Neuronal stem cell (in vitro differentiated cells): ENCODE measurements around the gene RPS27A.
"Not testable (repeated sequence)": the region's sequence is repeated elsewhere in the genome, so short reads cannot be mapped to it uniquely, and the experiment has no call there.

Experiments used
- DNase-seq: peaks from one replicate; pipeline ENCODE4 v3.0.0-alpha.2; 2013; ENCODE audit warnings: low spot score
- H2AFZ ChIP-seq: one replicate; pipeline ENCODE4 v1.6.1; 2013; ENCODE audit warnings: mild to moderate bottlenecking, low read length, inconsistent platforms
- H2AK5ac ChIP-seq: 2 replicates; pipeline ENCODE4 v1.6.1; 2013; ENCODE audit warnings: low read depth, mild to moderate bottlenecking, inconsistent platforms, low read length, moderate library complexity, mixed read lengths
- H2BK120ac ChIP-seq: 2 replicates; pipeline ENCODE4 v1.6.1; 2013; ENCODE audit warnings: low read depth, mild to moderate bottlenecking, inconsistent platforms, low read length, moderate library complexity, mixed read lengths
- H2BK12ac ChIP-seq: one replicate; pipeline ENCODE4 v1.6.1; 2013; ENCODE audit warnings: low read length, inconsistent platforms
- H2BK15ac ChIP-seq: 2 replicates; pipeline ENCODE4 v1.6.1; 2013; ENCODE audit warnings: mild to moderate bottlenecking, low read length, inconsistent platforms, mixed read lengths
- H2BK5ac ChIP-seq: one replicate; pipeline ENCODE4 v1.6.1; 2013; ENCODE audit warnings: inconsistent platforms, mild to moderate bottlenecking, low read length, moderate library complexity
- H3K14ac ChIP-seq: one replicate; pipeline ENCODE4 v1.6.1; 2013; ENCODE audit warnings: low read length, inconsistent platforms
- H3K18ac ChIP-seq: 2 replicates; pipeline ENCODE4 v1.6.1; 2013; ENCODE audit warnings: low read length, inconsistent platforms
- H3K23ac ChIP-seq: 2 replicates; pipeline ENCODE4 v1.6.1; 2013; ENCODE audit warnings: low read depth, mild to moderate bottlenecking, mixed read lengths, low read length, inconsistent platforms; ENCODE audit not compliant: poor library complexity
- H3K27ac ChIP-seq: replicated peaks from 3 replicates; pipeline ENCODE4 v1.5.1; 2013; ENCODE audit warnings: low read length, inconsistent platforms
- H3K27me3 ChIP-seq, 3 experiments: 2 replicates each; pipeline ENCODE4 v1.6.1; 2013; ENCODE audit warnings: low read length in 3 of 3, mild to moderate bottlenecking in 2 of 3, inconsistent platforms in 1 of 3, low read depth in 1 of 3, mixed read lengths in 1 of 3, moderate library complexity in 1 of 3; ENCODE audit not compliant: control insufficient read depth in 3 of 3, insufficient read depth in 3 of 3
- H3K36me3 ChIP-seq, 2 donors: replicated peaks in 1 of 2; 2 replicates each; pipeline ENCODE4 v1.6.1; 2013; ENCODE audit warnings: low read length in 2 of 2; ENCODE audit not compliant: control insufficient read depth in 2 of 2, insufficient read depth in 2 of 2
- H3K4ac ChIP-seq: 2 replicates; pipeline ENCODE4 v1.6.1; 2013; ENCODE audit warnings: inconsistent platforms, mild to moderate bottlenecking, low read length, moderate library complexity
- H3K4me1 ChIP-seq, 2 donors: 1 replicate in 1 of 2; 2 replicates in 1 of 2; pipeline ENCODE4 v1.6.1; 2013; ENCODE audit warnings: low read length in 2 of 2, low read depth in 1 of 2; ENCODE audit not compliant: control insufficient read depth in 2 of 2, insufficient read depth in 1 of 2
- H3K4me2 ChIP-seq: one replicate; pipeline ENCODE4 v1.6.1; 2013; ENCODE audit warnings: mild to moderate bottlenecking, low read length, inconsistent platforms; ENCODE audit not compliant: insufficient read depth, poor library complexity, severe bottlenecking
- H3K4me3 ChIP-seq, 2 donors: 2 replicates each; pipeline ENCODE4 v1.5.1; 2013; ENCODE audit warnings: low read length in 2 of 2, mild to moderate bottlenecking in 2 of 2, inconsistent platforms in 1 of 2, moderate library complexity in 1 of 2
- H3K79me1 ChIP-seq: one replicate; pipeline ENCODE4 v1.6.1; 2013; ENCODE audit warnings: low read depth, mild to moderate bottlenecking, inconsistent platforms, low read length, moderate library complexity
- H3K9ac ChIP-seq: one replicate; pipeline ENCODE4 v1.6.1; 2013; ENCODE audit warnings: mild to moderate bottlenecking, low read depth, low read length, inconsistent platforms; ENCODE audit not compliant: poor library complexity
- H3K9me3 ChIP-seq, 2 donors: replicated peaks in 1 of 2; 2 replicates each; pipeline versions ENCODE3 to v1.6.1; 2013; ENCODE audit warnings: low read length in 2 of 2, mild to moderate bottlenecking in 2 of 2, inconsistent platforms in 1 of 2, low read depth in 1 of 2, mixed read lengths in 1 of 2, moderate library complexity in 1 of 2; ENCODE audit not compliant: control insufficient read depth in 2 of 2, insufficient read depth in 1 of 2
- H4K8ac ChIP-seq: one replicate; pipeline ENCODE4 v1.6.1; 2013; ENCODE audit warnings: low read depth, mild to moderate bottlenecking, inconsistent platforms, low read length, moderate library complexity
- H4K91ac ChIP-seq: one replicate; pipeline ENCODE4 v1.6.1; 2013; ENCODE audit warnings: low read length, low read depth, mild to moderate bottlenecking, inconsistent platforms; ENCODE audit not compliant: poor library complexity
- WGBS, 2 donors: extraction: QIAGEN DNeasy Blood & Tissue Kit; methylation state at CpG; one replicate each; pipeline ENCODE4 v1.1.7; 2013; ENCODE audit warnings: missing lambda C conversion rate in 2 of 2, mixed read lengths in 1 of 2; ENCODE audit not compliant: insufficient read length in 2 of 2, insufficient replicate concordance in 1 of 2; ENCODE audit errors: extremely low coverage in 2 of 2; 5-methylcytosine and 5-hydroxymethylcytosine counted together

Gene RPS27A

GRCh38 chr2:55279214-55279835 lies 46.8 kb downstream of the RPS27A start:
- not testable (repeated sequence) for H2BK5ac ChIP-seq, H3K4me2 ChIP-seq, H3K18ac ChIP-seq, H3K4ac ChIP-seq, H2AK5ac ChIP-seq, H3K9me3 ChIP-seq, H4K91ac ChIP-seq, H2BK12ac ChIP-seq, H3K27me3 ChIP-seq, H3K23ac ChIP-seq, H3K14ac ChIP-seq, H2BK120ac ChIP-seq, H2BK15ac ChIP-seq, H3K4me3 ChIP-seq, H4K8ac ChIP-seq, H3K79me1 ChIP-seq, H3K9ac ChIP-seq, H3K4me1 ChIP-seq
- no CpG with 5 or more reads among the region's 10 CpGs for WGBS, 2 donors
- Histone ChIP-seq H3K27ac (peak overlapping the region; percentile 36), H3K36me3 (peaks cover 0 to 20% of the 10 kb centered on the region in 2 donors), H2AFZ (peak overlapping the region; percentile 68)
- peak; percentile 2 for DNase-seq

GRCh38 chr2:55279859-55280424 lies 47.5 kb downstream of the RPS27A start:
- H2AFZ ChIP-seq = peak overlapping the region; percentile 68
- H2BK120ac ChIP-seq, H3K4me2 ChIP-seq, H3K79me1 ChIP-seq, H3K27ac ChIP-seq, H3K14ac ChIP-seq, H2AK5ac ChIP-seq, H3K4me3 ChIP-seq, H3K23ac ChIP-seq, H3K4me1 ChIP-seq, H4K91ac ChIP-seq, H3K27me3 ChIP-seq, H2BK5ac ChIP-seq, H2BK12ac ChIP-seq, H3K4ac ChIP-seq, H4K8ac ChIP-seq, H2BK15ac ChIP-seq, H3K9me3 ChIP-seq, H3K9ac ChIP-seq: not testable (repeated sequence)
- peaks cover 0 to 26% of the 10 kb centered on the region in 2 donors for H3K36me3 ChIP-seq
- DNase-seq = peak; percentile 5
- peak overlapping the region; percentile 52 for H3K18ac ChIP-seq
- WGBS, 2 donors = no CpG with 5 or more reads among the region's 7 CpGs

GRCh38 chr2:55280851-55281546 lies 48.5 kb downstream of the RPS27A start:
- not testable (repeated sequence) for H2AK5ac ChIP-seq, H3K27me3 ChIP-seq, H3K4ac ChIP-seq, H3K23ac ChIP-seq, H2BK120ac ChIP-seq, H2BK5ac ChIP-seq, H3K9me3 ChIP-seq, H3K9ac ChIP-seq, H3K27ac ChIP-seq, H3K4me1 ChIP-seq, H2AFZ ChIP-seq, H3K18ac ChIP-seq, H3K14ac ChIP-seq, H3K4me2 ChIP-seq, H4K91ac ChIP-seq, H2BK12ac ChIP-seq, H3K79me1 ChIP-seq, H4K8ac ChIP-seq, H2BK15ac ChIP-seq, DNase-seq, H3K4me3 ChIP-seq
- peaks cover 0 to 30% of the 10 kb centered on the region in 2 donors for H3K36me3 ChIP-seq
- WGBS, 2 donors = no CpG with 5 or more reads among the region's 5 CpGs
